DOHH2 (cell line): ENCODE results near the gene CDH4.

ENCODE experiments used
- H3F3A ChIP-seq: fragments of 200-600 bp; sonication (generic), shearing (Covaris generic); 2 replicates; pipeline ENCODE4 v1.6.0; 2016; ENCODE audit warnings: antibody characterized with exemption, mild to moderate bottlenecking; ENCODE audit not compliant: control insufficient read depth, insufficient read depth
- H3K27ac ChIP-seq: fragments of 200-600 bp; sonication (generic); 2 replicates; pipeline ENCODE4 v1.5.1; 2014; ENCODE audit warnings: low read depth, mild to moderate bottlenecking, low read length, moderate library complexity
- H3K27me3 ChIP-seq: fragments of 200-600 bp; sonication (generic); 2 replicates; pipeline ENCODE4 v1.6.1; 2014; ENCODE audit warnings: mild to moderate bottlenecking, low read length, mixed read lengths; ENCODE audit not compliant: control insufficient read depth
- H3K36me3 ChIP-seq: fragments of 200-600 bp; sonication (generic); 2 replicates; pipeline ENCODE4 v1.6.1; 2014; ENCODE audit warnings: mild to moderate bottlenecking, low read length, moderate library complexity, mixed read lengths; ENCODE audit not compliant: control insufficient read depth
- H3K4me1 ChIP-seq: fragments of 200-600 bp; sonication (generic); 2 replicates; pipeline ENCODE4 v1.6.1; 2014; ENCODE audit warnings: mild to moderate bottlenecking, low read length, mixed read lengths; ENCODE audit not compliant: control insufficient read depth
- H3K4me2 ChIP-seq: fragments of 200-600 bp; sonication (generic); 2 replicates; pipeline ENCODE4 v1.6.0; 2014; ENCODE audit warnings: mild to moderate bottlenecking, low read length, moderate library complexity
- H3K4me3 ChIP-seq: fragments of 200-600 bp; sonication (generic); 2 replicates; pipeline ENCODE4 v1.5.1; 2014; ENCODE audit warnings: mild to moderate bottlenecking, low read length, mixed read lengths
- H3K79me2 ChIP-seq: fragments of 200-600 bp; sonication (generic); 2 replicates; pipeline ENCODE4 v1.6.1; 2014; ENCODE audit warnings: mild to moderate bottlenecking, low read length, mixed read lengths; ENCODE audit not compliant: control insufficient read depth
- H3K9me2 ChIP-seq: fragments of 200-600 bp; sonication (generic); replicated peaks from 2 replicates; pipeline ENCODE4 v1.6.1; 2014; ENCODE audit warnings: mild to moderate bottlenecking, low read length, mixed read lengths; ENCODE audit not compliant: control insufficient read depth
- H3K9me3 ChIP-seq: fragments of 200-600 bp; sonication (generic); 2 replicates; pipeline ENCODE4 v1.6.1; 2014; ENCODE audit warnings: antibody characterized with exemption, low read length, mixed read lengths; ENCODE audit not compliant: control insufficient read depth, insufficient read depth
- H4K20me1 ChIP-seq: fragments of 200-600 bp; sonication (generic); 2 replicates; pipeline ENCODE4 v1.6.0; 2014; ENCODE audit warnings: low read depth, mild to moderate bottlenecking, antibody characterized with exemption, low read length, moderate library complexity; ENCODE audit not compliant: control insufficient read depth, insufficient read depth
- CTCF ChIP-seq: fragments of 200-600 bp; sonication (generic); IDR thresholded peaks from one replicate; pipeline ENCODE4 v1.5.1; 2014; ENCODE audit warnings: antibody characterized with exemption, mild to moderate bottlenecking, low read depth, low read length; ENCODE audit not compliant: poor library complexity, severe bottlenecking
- EZH2phosphoT487 ChIP-seq: fragments of 200-600 bp; sonication (generic); IDR thresholded peaks from 2 replicates; pipeline ENCODE4 v1.6.1; 2017; ENCODE audit warnings: borderline replicate concordance, mild to moderate bottlenecking, antibody characterized with exemption, low read length, moderate library complexity, mixed read lengths

CDH4 gene

DNA sequence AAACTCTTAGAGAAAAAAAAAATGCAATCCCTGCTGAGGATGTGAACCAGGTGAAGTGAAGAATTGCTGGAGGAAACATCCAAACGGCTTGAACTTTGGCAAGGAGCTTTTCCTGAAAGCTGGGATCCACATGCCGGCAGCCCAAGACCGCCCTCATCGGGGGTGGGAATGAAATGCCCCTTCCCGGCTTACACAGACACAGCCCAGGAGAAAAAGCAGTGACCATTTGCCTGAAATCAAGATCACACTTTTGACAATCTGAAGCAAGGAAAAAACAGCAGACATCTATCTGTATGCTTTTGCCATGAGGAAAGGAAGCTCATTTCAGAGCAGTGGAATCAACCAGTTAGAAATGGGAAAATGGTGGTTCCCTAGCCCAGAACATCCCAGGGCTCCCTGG, 559.1 kb downstream of the CDH4 start:
- Histone ChIP-seq H3K4me3 (no peak overlapping the region), H3K4me2 (no peak overlapping the region), H3K27me3 (no peaks in the 10 kb centered on the region), H3F3A (no peaks in the 10 kb centered on the region), H3K36me3 (no peaks in the 10 kb centered on the region), H3K79me2 (no peaks in the 10 kb centered on the region), H3K4me1 (no peaks in the 10 kb centered on the region), H3K9me3 (no peaks in the 10 kb centered on the region), H3K27ac (no peak overlapping the region), H4K20me1 (no peaks in the 10 kb centered on the region), H3K9me2 (no peaks in the 10 kb centered on the region)
- TF ChIP-seq CTCF (no peak), EZH2phosphoT487 (no peak)

GRCh38 chr20:61812121-61812844, 560.2 kb downstream of the CDH4 start:
- Histone ChIP-seq H3F3A (no peaks in the 10 kb centered on the region), H3K36me3 (no peaks in the 10 kb centered on the region), H3K4me3 (no peak overlapping the region), H3K9me3 (no peaks in the 10 kb centered on the region), H3K4me1 (no peaks in the 10 kb centered on the region), H3K27me3 (no peaks in the 10 kb centered on the region), H3K27ac (no peak overlapping the region), H3K4me2 (no peak overlapping the region), H3K79me2 (no peaks in the 10 kb centered on the region), H4K20me1 (no peaks in the 10 kb centered on the region), H3K9me2 (no peaks in the 10 kb centered on the region)
- TF ChIP-seq CTCF (no peak), EZH2phosphoT487 (no peak)

GRCh38 chr20:61812845-61813485, 560.9 kb downstream of the CDH4 start:
- Histone ChIP-seq H3K27ac (no peak overlapping the region), H3K36me3 (no peaks in the 10 kb centered on the region), H3K9me2 (no peaks in the 10 kb centered on the region), H3F3A (no peaks in the 10 kb centered on the region), H3K4me1 (no peaks in the 10 kb centered on the region), H3K4me3 (no peak overlapping the region), H3K4me2 (no peak overlapping the region), H3K27me3 (no peaks in the 10 kb centered on the region), H3K9me3 (no peaks in the 10 kb centered on the region), H4K20me1 (no peaks in the 10 kb centered on the region), H3K79me2 (no peaks in the 10 kb centered on the region)
- no peak for TF ChIP-seq CTCF
- no peak for TF ChIP-seq EZH2phosphoT487
